GM21515 (cell line): ENCODE results near the gene COL5A1.

ENCODE experiments used
- ATAC-seq: cut with Tn5 transposase; IDR thresholded peaks from one replicate; pipeline ENCODE4 v1.9.1; 2021; ENCODE audit not compliant: unreplicated experiment

COL5A1 gene

GRCh38 chr9:134758949-134759607 lies 117.5 kb downstream of the COL5A1 start:
- no peak for ATAC-seq

GRCh38 chr9:134759913-134760312 lies 118.3 kb downstream of the COL5A1 start:
- no peak for ATAC-seq

- no peak for ATAC-seq
Measured at GRCh38 chr9:134760750-134761420, 119.3 kb downstream of the COL5A1 start.

GRCh38 chr9:134764473-134765269 lies 123.1 kb downstream of the COL5A1 start:
- ATAC-seq = no peak

- no peak for ATAC-seq
Measured at GRCh38 chr9:134765785-134766184, 124.2 kb downstream of the COL5A1 start.

- ATAC-seq = no peak
Measured at GRCh38 chr9:134766587-134766986, 125.0 kb downstream of the COL5A1 start.

GRCh38 chr9:134768332-134768708 lies 126.7 kb downstream of the COL5A1 start:
- ATAC-seq = no peak

GRCh38 chr9:134768709-134769351 lies 127.2 kb downstream of the COL5A1 start:
- ATAC-seq = no peak

GRCh38 chr9:134770972-134771971 lies 129.7 kb downstream of the COL5A1 start:
- no peak for ATAC-seq

- ATAC-seq = no peak
Measured at GRCh38 chr9:134772331-134772730, 130.7 kb downstream of the COL5A1 start.

GRCh38 chr9:134773842-134774241 lies 132.2 kb downstream of the COL5A1 start:
- no peak for ATAC-seq

GRCh38 chr9:134774410-134774809 lies 132.8 kb downstream of the COL5A1 start:
- no peak for ATAC-seq

- ATAC-seq = no peak
Measured at GRCh38 chr9:134775081-134775951, 133.7 kb downstream of the COL5A1 start.

GRCh38 chr9:134776080-134776796 lies 134.6 kb downstream of the COL5A1 start:
- no peak for ATAC-seq

GRCh38 chr9:134777153-134777552 lies 135.6 kb downstream of the COL5A1 start:
- ATAC-seq = no peak

GRCh38 chr9:134778156-134778555 lies 136.6 kb downstream of the COL5A1 start:
- no peak for ATAC-seq

GRCh38 chr9:134778841-134779411 lies 137.3 kb downstream of the COL5A1 start:
- no peak for ATAC-seq

GRCh38 chr9:134779640-134780039 lies 138.0 kb downstream of the COL5A1 start:
- ATAC-seq = no peak
